Measurements from ENCODE around the gene RPS6KC1. TPM values are rescaled to one million over a fixed set of nuclear protein-coding genes. Genes with fewer than 3 reads are reported as not detected.

Gene RPS6KC1
- total and polyA plus RNA-seq, 2 donors (not counting 1 experiment from before 2014, with no cell fraction given), result 2.4 to 19.0 TPM

DNA sequence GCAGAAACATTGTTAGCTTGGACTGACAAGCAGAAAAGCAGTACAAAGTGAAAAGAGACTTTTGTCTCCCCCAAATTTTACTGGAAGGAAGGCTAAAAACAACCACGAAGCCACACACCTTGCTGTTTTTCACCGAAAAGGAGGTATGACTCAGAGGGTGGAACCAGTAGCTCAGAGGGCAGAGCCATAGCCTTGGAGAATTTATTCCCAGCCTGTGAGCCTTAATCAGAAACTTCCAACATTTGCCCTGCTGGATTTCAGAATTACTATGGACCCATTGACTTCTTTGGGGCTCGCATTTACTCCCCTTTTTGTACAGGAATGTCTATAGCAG lies 32.0 kb downstream of the RPS6KC1 start:
- Mint-ChIP-seq H3K4me1 (no peaks in the 10 kb centered on the region), H3K9me3 (ENCODE audit: insufficient read depth) (no peaks in the 10 kb centered on the region), H3K4me3 (no peak overlapping the region), H3K27ac (no peak overlapping the region), H3K27me3 (no peaks in the 10 kb centered on the region)
- Histone ChIP-seq H4K20me1 (ENCODE audit: control insufficient read depth, insufficient read depth, low read length, poor library complexity, severe bottlenecking) (no peaks in the 10 kb centered on the region), H3K4me3 (ENCODE audit: control extremely low read depth in 1 of 5, extremely low read depth in 1 of 5, insufficient read depth in 1 of 5, low read depth in 2 of 5, low read length in 4 of 5) (no peak overlapping the region), H3K9ac (ENCODE audit: low read length) (no peak overlapping the region), H3K4me2 (replicated peaks; ENCODE audit: low read depth, low read length, poor library complexity, severe bottlenecking) (no peak overlapping the region), H3K27ac (ENCODE audit: low read length in 2 of 2) (no peak overlapping the region), H3K9me3 (ENCODE audit: control extremely low read depth in 1 of 3, control insufficient read depth in 2 of 3, insufficient read depth in 1 of 3, low read length in 2 of 3) (no peaks in the 10 kb centered on the region), H3K27me3 (replicated peaks in 1 of 4; ENCODE audit: control extremely low read depth in 1 of 4, control insufficient read depth in 3 of 4, insufficient read depth in 4 of 4, low read length in 3 of 4) (no peaks in the 10 kb centered on the region), H3K4me1 (ENCODE audit: control insufficient read depth in 2 of 2, insufficient read depth in 2 of 2, low read length in 2 of 2) (no peaks in the 10 kb centered on the region), H3K36me3 (replicated peaks in 1 of 2; ENCODE audit: control extremely low read depth in 1 of 2, control insufficient read depth in 1 of 2, extremely low read depth in 1 of 2, insufficient read depth in 2 of 2, low read length in 1 of 2) (peaks cover 7 to 25% of the 10 kb centered on the region in 2 experiments), H2AFZ (ENCODE audit: insufficient read depth, low read depth, low read length, poor library complexity, severe bottlenecking) (no peak overlapping the region), H3K79me2 (ENCODE audit: control insufficient read depth, insufficient read depth, low read length) (no peaks in the 10 kb centered on the region)
- intact Hi-C loops (cut with micrococcal nuclease), result no loop called here
- ChIA-PET CTCF (no interaction called here), POLR2A (no interaction called here)
- TF ChIP-seq EZH2 (IDR thresholded peaks at IDR 0.05; ENCODE audit: borderline replicate concordance, insufficient read depth, low read depth, low read length, poor library complexity, severe bottlenecking), result no peak
- TF ChIP-seq, protein P1, sequence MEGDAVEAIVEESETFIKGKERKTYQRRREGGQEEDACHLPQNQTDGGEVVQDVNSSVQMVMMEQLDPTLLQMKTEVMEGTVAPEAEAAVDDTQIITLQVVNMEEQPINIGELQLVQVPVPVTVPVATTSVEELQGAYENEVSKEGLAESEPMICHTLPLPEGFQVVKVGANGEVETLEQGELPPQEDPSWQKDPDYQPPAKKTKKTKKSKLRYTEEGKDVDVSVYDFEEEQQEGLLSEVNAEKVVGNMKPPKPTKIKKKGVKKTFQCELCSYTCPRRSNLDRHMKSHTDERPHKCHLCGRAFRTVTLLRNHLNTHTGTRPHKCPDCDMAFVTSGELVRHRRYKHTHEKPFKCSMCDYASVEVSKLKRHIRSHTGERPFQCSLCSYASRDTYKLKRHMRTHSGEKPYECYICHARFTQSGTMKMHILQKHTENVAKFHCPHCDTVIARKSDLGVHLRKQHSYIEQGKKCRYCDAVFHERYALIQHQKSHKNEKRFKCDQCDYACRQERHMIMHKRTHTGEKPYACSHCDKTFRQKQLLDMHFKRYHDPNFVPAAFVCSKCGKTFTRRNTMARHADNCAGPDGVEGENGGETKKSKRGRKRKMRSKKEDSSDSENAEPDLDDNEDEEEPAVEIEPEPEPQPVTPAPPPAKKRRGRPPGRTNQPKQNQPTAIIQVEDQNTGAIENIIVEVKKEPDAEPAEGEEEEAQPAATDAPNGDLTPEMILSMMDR (IDR thresholded peaks at IDR 0.05), result no peak
- ATAC-seq (ENCODE audit: low read depth), result no peak
- DNase-seq, result no peak
- 96% methylated on average over 2 of the region's 3 CpGs for WGBS (ENCODE audit: insufficient coverage)

DNA sequence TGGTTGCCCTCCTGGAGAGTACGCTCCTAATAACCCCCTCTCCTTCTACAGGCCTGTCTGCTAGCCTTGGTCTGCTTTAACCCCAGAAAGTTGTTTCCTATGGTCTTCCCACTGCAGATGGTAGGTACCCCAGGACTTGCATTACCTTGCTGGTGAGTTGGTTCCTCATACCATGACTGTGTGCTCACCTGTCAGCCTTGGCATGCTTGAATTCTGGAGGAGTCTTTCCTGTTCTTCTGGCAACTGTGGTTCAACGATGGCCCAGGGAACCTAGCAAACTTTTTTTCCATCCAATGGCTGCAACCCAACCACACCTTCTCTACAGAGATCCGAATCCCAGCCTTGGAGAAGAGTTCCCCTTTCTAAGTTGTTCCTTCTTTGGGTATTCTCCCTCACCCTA lies 36.9 kb downstream of the RPS6KC1 start:
- H3K4me2 ChIP-seq (replicated peaks; ENCODE audit: low read depth, low read length, poor library complexity, severe bottlenecking), result no peak overlapping the region
- DNase-seq, result no peak
- H4K20me1 ChIP-seq (ENCODE audit: control insufficient read depth, insufficient read depth, low read length, poor library complexity, severe bottlenecking), result no peaks in the 10 kb centered on the region
- H3K9me3 Mint-ChIP-seq (ENCODE audit: insufficient read depth), result no peaks in the 10 kb centered on the region
- H3K27me3 Mint-ChIP-seq, result no peaks in the 10 kb centered on the region
- WGBS (ENCODE audit: insufficient coverage), result 93% methylated on average over 3 of the region's 3 CpGs
- no peaks in the 10 kb centered on the region for H3K79me2 ChIP-seq (ENCODE audit: control insufficient read depth, insufficient read depth, low read length)
- no peak overlapping the region for H3K4me3 ChIP-seq (ENCODE audit: control extremely low read depth in 1 of 5, extremely low read depth in 1 of 5, insufficient read depth in 1 of 5, low read depth in 2 of 5, low read length in 4 of 5)
- peaks cover 4 to 19% of the 10 kb centered on the region in 2 experiments for H3K36me3 ChIP-seq (replicated peaks in 1 of 2; ENCODE audit: control extremely low read depth in 1 of 2, control insufficient read depth in 1 of 2, extremely low read depth in 1 of 2, insufficient read depth in 2 of 2, low read length in 1 of 2)
- H3K27ac ChIP-seq (ENCODE audit: low read length in 2 of 2), result no peak overlapping the region
- intact Hi-C loops (cut with micrococcal nuclease), result no loop called here
- CTCF ChIA-PET, result no interaction called here
- no peak overlapping the region for H3K27ac Mint-ChIP-seq
- H3K9me3 ChIP-seq (ENCODE audit: control extremely low read depth in 1 of 3, control insufficient read depth in 2 of 3, insufficient read depth in 1 of 3, low read length in 2 of 3), result no peaks in the 10 kb centered on the region
- POLR2A ChIA-PET, result no interaction called here
- no peaks in the 10 kb centered on the region for H3K4me1 Mint-ChIP-seq
- TF ChIP-seq, protein P1 (IDR thresholded peaks at IDR 0.05), result no peak
- no peak for TF ChIP-seq EZH2 (IDR thresholded peaks at IDR 0.05; ENCODE audit: borderline replicate concordance, insufficient read depth, low read depth, low read length, poor library complexity, severe bottlenecking)
- ATAC-seq (ENCODE audit: low read depth), result no peak
- no peak overlapping the region for H2AFZ ChIP-seq (ENCODE audit: insufficient read depth, low read depth, low read length, poor library complexity, severe bottlenecking)
- H3K9ac ChIP-seq (ENCODE audit: low read length), result no peak overlapping the region
- no peak overlapping the region for H3K4me3 Mint-ChIP-seq
- no peaks in the 10 kb centered on the region for H3K4me1 ChIP-seq (ENCODE audit: control insufficient read depth in 2 of 2, insufficient read depth in 2 of 2, low read length in 2 of 2)
- no peaks in the 10 kb centered on the region for H3K27me3 ChIP-seq (replicated peaks in 1 of 4; ENCODE audit: control extremely low read depth in 1 of 4, control insufficient read depth in 3 of 4, insufficient read depth in 4 of 4, low read length in 3 of 4)
